PFSK-1 (cell line): Measurements from ENCODE around the gene TMEM72.

Experiments used
- POLR2AphosphoS5 ChIP-seq: IDR thresholded peaks from 2 replicates; pipeline ENCODE4 v1.6.1; 2012; ENCODE audit warnings: low read depth, mild to moderate bottlenecking, control low read depth, low read length, moderate library complexity
- SIN3A ChIP-seq: IDR thresholded peaks from 2 replicates; pipeline ENCODE4 v1.6.1; 2012; ENCODE audit warnings: mild to moderate bottlenecking, low read length, moderate library complexity, borderline replicate concordance; ENCODE audit not compliant: insufficient read depth
- TAF1 ChIP-seq: IDR thresholded peaks from 2 replicates; pipeline ENCODE4 v1.6.1; 2012; ENCODE audit warnings: low read length, control low read depth, borderline replicate concordance; ENCODE audit not compliant: insufficient read depth
- TF ChIP-seq, protein P1 (sequence below), 2 experiments: IDR thresholded peaks; 2 replicates each; pipeline versions ENCODE4 v1.6.1 to v1.8.0; 2011 to 2012; ENCODE audit warnings: low read depth in 2 of 2, low read length in 2 of 2, control low read depth in 1 of 2, inconsistent platforms in 1 of 2, mild to moderate bottlenecking in 1 of 2, moderate library complexity in 1 of 2; ENCODE audit not compliant: insufficient read depth in 1 of 2

DNA sequence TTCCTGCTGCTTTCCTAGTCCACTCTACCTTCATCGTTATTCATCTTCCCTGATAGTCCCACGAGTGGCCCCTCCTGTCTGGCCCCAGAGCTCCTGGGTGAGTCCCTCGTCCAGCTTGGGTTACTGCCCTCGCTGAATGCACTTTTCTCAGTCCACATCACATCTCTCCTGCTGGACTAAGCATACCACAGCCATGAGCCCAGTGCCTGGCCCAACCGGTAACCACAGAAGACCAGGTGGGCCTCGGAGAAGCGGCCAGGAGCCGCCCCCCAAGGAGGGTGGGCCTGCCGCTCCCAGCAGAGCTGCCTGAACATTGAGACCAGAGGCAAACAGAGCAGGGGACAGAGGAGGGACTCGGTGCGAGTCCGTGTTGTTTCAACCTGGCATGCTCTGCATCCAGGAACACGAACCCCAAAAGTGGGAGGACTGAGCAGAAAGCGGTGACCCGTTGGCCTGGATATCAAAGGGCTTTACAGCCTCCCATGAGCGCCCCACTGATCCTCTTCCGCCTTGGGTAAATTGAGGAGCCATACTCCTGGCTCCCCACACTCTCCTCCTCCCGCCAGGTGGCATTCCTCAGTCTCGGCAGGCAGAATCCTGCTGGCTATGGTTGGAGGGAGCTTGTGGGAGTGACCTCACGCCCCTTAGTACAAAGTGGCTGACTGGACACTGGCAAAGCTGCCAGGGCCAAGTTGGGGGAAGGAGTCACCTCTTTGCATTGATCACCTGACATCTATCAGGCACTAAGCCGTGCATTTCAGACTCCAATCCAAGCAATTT lies 13.3 kb downstream of the TMEM72 start:
- no peak for TF ChIP-seq SIN3A
- TF ChIP-seq, protein P1, sequence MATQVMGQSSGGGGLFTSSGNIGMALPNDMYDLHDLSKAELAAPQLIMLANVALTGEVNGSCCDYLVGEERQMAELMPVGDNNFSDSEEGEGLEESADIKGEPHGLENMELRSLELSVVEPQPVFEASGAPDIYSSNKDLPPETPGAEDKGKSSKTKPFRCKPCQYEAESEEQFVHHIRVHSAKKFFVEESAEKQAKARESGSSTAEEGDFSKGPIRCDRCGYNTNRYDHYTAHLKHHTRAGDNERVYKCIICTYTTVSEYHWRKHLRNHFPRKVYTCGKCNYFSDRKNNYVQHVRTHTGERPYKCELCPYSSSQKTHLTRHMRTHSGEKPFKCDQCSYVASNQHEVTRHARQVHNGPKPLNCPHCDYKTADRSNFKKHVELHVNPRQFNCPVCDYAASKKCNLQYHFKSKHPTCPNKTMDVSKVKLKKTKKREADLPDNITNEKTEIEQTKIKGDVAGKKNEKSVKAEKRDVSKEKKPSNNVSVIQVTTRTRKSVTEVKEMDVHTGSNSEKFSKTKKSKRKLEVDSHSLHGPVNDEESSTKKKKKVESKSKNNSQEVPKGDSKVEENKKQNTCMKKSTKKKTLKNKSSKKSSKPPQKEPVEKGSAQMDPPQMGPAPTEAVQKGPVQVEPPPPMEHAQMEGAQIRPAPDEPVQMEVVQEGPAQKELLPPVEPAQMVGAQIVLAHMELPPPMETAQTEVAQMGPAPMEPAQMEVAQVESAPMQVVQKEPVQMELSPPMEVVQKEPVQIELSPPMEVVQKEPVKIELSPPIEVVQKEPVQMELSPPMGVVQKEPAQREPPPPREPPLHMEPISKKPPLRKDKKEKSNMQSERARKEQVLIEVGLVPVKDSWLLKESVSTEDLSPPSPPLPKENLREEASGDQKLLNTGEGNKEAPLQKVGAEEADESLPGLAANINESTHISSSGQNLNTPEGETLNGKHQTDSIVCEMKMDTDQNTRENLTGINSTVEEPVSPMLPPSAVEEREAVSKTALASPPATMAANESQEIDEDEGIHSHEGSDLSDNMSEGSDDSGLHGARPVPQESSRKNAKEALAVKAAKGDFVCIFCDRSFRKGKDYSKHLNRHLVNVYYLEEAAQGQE (IDR thresholded peaks at IDR 0.05; ENCODE audit: insufficient read depth in 1 of 2, low read depth in 2 of 2, low read length in 2 of 2), result no peak
- no peak for TF ChIP-seq POLR2AphosphoS5
- TF ChIP-seq TAF1, result no peak
